Liver (tissue), 9 donors: ENCODE measurements around the gene ABCC1. TPM values are rescaled to one million over a fixed set of nuclear protein-coding genes. Genes with fewer than 3 reads are reported as not detected.

ENCODE experiments used
- DNase-seq: peaks from one replicate; pipeline ENCODE4 v3.0.0-alpha.2; 2017; ENCODE audit warnings: low spot score
- H3K27ac ChIP-seq, 2 donors: one replicate each; pipeline ENCODE4 v1.7.0; 2013; ENCODE audit warnings: inconsistent platforms in 2 of 2, low read length in 2 of 2, control low read depth in 1 of 2, low read depth in 1 of 2, mild to moderate bottlenecking in 1 of 2
- H3K27me3 ChIP-seq, 4 donors: one replicate each; pipeline versions ENCODE4 v1.6.1 to v1.7.0; 2013; ENCODE audit warnings: low read length in 3 of 4, inconsistent platforms in 1 of 4, mild to moderate bottlenecking in 1 of 4, moderate library complexity in 1 of 4; ENCODE audit not compliant: control insufficient read depth in 4 of 4, insufficient read depth in 4 of 4
- H3K36me3 ChIP-seq, 4 donors: one replicate each; pipeline versions ENCODE4 v1.6.1 to v1.7.0; 2013; ENCODE audit warnings: low read length in 3 of 4, mild to moderate bottlenecking in 3 of 4, low read depth in 1 of 4, moderate library complexity in 1 of 4; ENCODE audit not compliant: control insufficient read depth in 4 of 4, insufficient read depth in 3 of 4
- H3K4me1 ChIP-seq, 4 donors: one replicate each; pipeline versions ENCODE4 v1.6.1 to v1.7.0; 2013; ENCODE audit warnings: low read length in 3 of 4, mild to moderate bottlenecking in 3 of 4, moderate library complexity in 1 of 4; ENCODE audit not compliant: control insufficient read depth in 4 of 4, insufficient read depth in 4 of 4
- H3K4me3 ChIP-seq, 3 donors: one replicate each; pipeline versions ENCODE4 v1.6.1 to v1.7.0; 2013; ENCODE audit warnings: low read length in 3 of 3, control low read depth in 1 of 3, low read depth in 1 of 3, mild to moderate bottlenecking in 1 of 3
- H3K9ac ChIP-seq, 2 donors: one replicate each; pipeline ENCODE4 v1.7.0; 2013; ENCODE audit warnings: low read length in 2 of 2, mild to moderate bottlenecking in 2 of 2, moderate library complexity in 2 of 2, control low read depth in 1 of 2, low read depth in 1 of 2
- H3K9me3 ChIP-seq, 4 donors: one replicate each; pipeline versions ENCODE4 v1.6.1 to v1.7.0; 2013; ENCODE audit warnings: low read length in 3 of 4; ENCODE audit not compliant: control insufficient read depth in 4 of 4
- EGR1 ChIP-seq, 2 donors: IDR thresholded peaks; 2 replicates each; pipeline ENCODE4 v1.6.1; 2016 to 2018; ENCODE audit warnings: antibody characterized with exemption in 2 of 2, low read depth in 2 of 2
- FOXA1 ChIP-seq: IDR thresholded peaks from 2 replicates; pipeline ENCODE4 v1.6.1; 2016; ENCODE audit warnings: antibody characterized with exemption
- FOXA2 ChIP-seq: IDR thresholded peaks from 2 replicates; pipeline ENCODE4 v1.6.1; 2016; ENCODE audit warnings: antibody characterized with exemption
- GABPA ChIP-seq, 2 donors: IDR thresholded peaks in 1 of 2; conservative IDR thresholded peaks in 1 of 2; 2 replicates each; pipeline ENCODE4 v1.6.1; 2016; ENCODE audit warnings: antibody characterized with exemption in 2 of 2, mild to moderate bottlenecking in 1 of 2, moderate library complexity in 1 of 2
- JUND ChIP-seq, 2 donors: IDR thresholded peaks; 2 replicates each; pipeline ENCODE4 v1.6.1; 2016; ENCODE audit warnings: antibody characterized with exemption in 2 of 2
- NR2F2 ChIP-seq: IDR thresholded peaks from 2 replicates; pipeline ENCODE4 v1.6.1; 2016; ENCODE audit warnings: antibody characterized with exemption
- RAD21 ChIP-seq, 2 donors: IDR thresholded peaks; 2 replicates each; pipeline ENCODE4 v1.6.1; 2016; ENCODE audit warnings: antibody characterized with exemption in 2 of 2, mild to moderate bottlenecking in 2 of 2
- RXRA ChIP-seq, 2 donors: IDR thresholded peaks; 2 replicates each; pipeline ENCODE4 v1.6.1; 2017 to 2018; ENCODE audit warnings: antibody characterized with exemption in 2 of 2, mild to moderate bottlenecking in 1 of 2
- SP1 ChIP-seq: IDR thresholded peaks from 2 replicates; pipeline ENCODE4 v1.6.1; 2018; ENCODE audit warnings: antibody characterized with exemption, mild to moderate bottlenecking
- TAF1 ChIP-seq: conservative IDR thresholded peaks from 2 replicates; pipeline ENCODE4 v1.6.1; 2016; ENCODE audit warnings: antibody characterized with exemption, mild to moderate bottlenecking
- YY1 ChIP-seq: IDR thresholded peaks from 2 replicates; pipeline ENCODE4 v1.6.1; 2016; ENCODE audit warnings: antibody characterized with exemption, mild to moderate bottlenecking
- ZBTB33 ChIP-seq: IDR thresholded peaks from 2 replicates; pipeline ENCODE4 v1.6.1; 2016; ENCODE audit warnings: antibody characterized with exemption
- WGBS: extraction: QIAGEN DNeasy Blood & Tissue Kit; methylation state at CpG from one replicate; pipeline ENCODE4 v1.1.7; 2013; 5-methylcytosine and 5-hydroxymethylcytosine counted together
- polyA plus RNA-seq, 2 donors: library from polyadenylated mRNA; stranded (reverse) in 1 of 2; unstranded in 1 of 2; fragments of 200-250 nt in 1 of 2; fragments of >200 nt in 1 of 2; fragmentation: Nextera tagmentation in 1 of 2; extraction: Ambion mirVana in 1 of 2; gene quantifications; one replicate each; pipeline versions ENCODE4 v1.2.1 to v1.2.3, GENCODE V29; 2013 to 2015
- total RNA-seq, 2 donors: library from RNA; depleted of rRNA; stranded (reverse); fragments of >200 nt; gene quantifications; one replicate each; pipeline ENCODE4 v1.2.3, GENCODE V29; 2014
- TF ChIP-seq, protein P1 (sequence below): IDR thresholded peaks from 2 replicates; pipeline ENCODE4 v1.6.1; 2016; ENCODE audit warnings: antibody characterized with exemption
- TF ChIP-seq, protein P2 (sequence below): IDR thresholded peaks from 2 replicates; pipeline ENCODE4 v1.6.1; 2016; ENCODE audit warnings: antibody characterized with exemption, mild to moderate bottlenecking
- TF ChIP-seq, protein P3 (sequence below): IDR thresholded peaks from 2 replicates; pipeline ENCODE4 v1.6.1; 2016; ENCODE audit warnings: antibody characterized with exemption
- TF ChIP-seq, protein P4 (sequence below): fragments of 150-350 bp; IDR thresholded peaks from 2 replicates; pipeline ENCODE4 v1.5.1; 2017; ENCODE audit warnings: improper control_type of control experiment, low read depth, low read length; ENCODE audit not compliant: missing input control
- donor health status: healthy.
- donor health status: healthy.
- donor health status: healthy.
- donor health status: healthy.
- donor health status: healthy.

ABCC1 gene
- total and polyA plus RNA-seq, 4 donors, result 0.85 to 7.7 (median 4.2) TPM

DNA sequence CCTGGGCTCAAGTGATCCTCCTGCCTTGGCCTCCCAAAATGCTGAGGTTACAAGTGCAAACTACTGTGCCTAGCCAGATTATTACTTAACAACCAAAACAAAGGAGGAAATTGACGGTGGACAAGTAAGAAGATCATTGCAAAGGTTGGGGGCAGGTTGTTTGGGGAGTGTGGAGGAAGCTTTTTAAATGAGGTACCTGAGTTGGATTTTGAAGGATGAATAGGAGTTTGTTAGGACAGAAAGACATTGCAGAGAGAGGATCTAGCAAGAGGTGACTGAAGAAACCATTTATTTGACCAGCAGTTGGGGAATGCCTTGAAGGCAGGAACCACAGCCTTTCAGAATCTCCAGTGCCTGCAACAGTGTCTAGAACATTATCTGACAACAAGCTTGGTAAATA, 51.3 kb downstream of the ABCC1 start:
- Histone ChIP-seq H3K9me3 (no peaks in the 10 kb centered on the region), H3K4me3 (no peak overlapping the region), H3K4me1 (no peaks in the 10 kb centered on the region), H3K9ac (no peak overlapping the region), H3K27me3 (peaks cover 0 to 3% (median 0%) of the 10 kb centered on the region in 4 donors), H3K27ac (no peak overlapping the region), H3K36me3 (no peaks in the 10 kb centered on the region)
- TF ChIP-seq, protein P1, sequence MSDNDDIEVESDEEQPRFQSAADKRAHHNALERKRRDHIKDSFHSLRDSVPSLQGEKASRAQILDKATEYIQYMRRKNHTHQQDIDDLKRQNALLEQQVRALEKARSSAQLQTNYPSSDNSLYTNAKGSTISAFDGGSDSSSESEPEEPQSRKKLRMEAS, result no peak
- TF ChIP-seq FOXA1 (no peak), SP1 (no peak), GABPA (IDR thresholded peaks at IDR 0.05 in 1 of 2, conservative IDR thresholded peaks at IDR 0.05 in 1 of 2) (no peak), RAD21 (IDR thresholded peaks at IDR 0.05) (no peak), RXRA (IDR thresholded peaks at IDR 0.05) (no peak), FOXA2 (no peak), ZBTB33 (no peak), NR2F2 (no peak), JUND (IDR thresholded peaks at IDR 0.05) (no peak), EGR1 (IDR thresholded peaks at IDR 0.05; ENCODE audit: low read depth in 2 of 2) (no peak), TAF1 (no peak), YY1 (no peak)
- TF ChIP-seq, protein P2, sequence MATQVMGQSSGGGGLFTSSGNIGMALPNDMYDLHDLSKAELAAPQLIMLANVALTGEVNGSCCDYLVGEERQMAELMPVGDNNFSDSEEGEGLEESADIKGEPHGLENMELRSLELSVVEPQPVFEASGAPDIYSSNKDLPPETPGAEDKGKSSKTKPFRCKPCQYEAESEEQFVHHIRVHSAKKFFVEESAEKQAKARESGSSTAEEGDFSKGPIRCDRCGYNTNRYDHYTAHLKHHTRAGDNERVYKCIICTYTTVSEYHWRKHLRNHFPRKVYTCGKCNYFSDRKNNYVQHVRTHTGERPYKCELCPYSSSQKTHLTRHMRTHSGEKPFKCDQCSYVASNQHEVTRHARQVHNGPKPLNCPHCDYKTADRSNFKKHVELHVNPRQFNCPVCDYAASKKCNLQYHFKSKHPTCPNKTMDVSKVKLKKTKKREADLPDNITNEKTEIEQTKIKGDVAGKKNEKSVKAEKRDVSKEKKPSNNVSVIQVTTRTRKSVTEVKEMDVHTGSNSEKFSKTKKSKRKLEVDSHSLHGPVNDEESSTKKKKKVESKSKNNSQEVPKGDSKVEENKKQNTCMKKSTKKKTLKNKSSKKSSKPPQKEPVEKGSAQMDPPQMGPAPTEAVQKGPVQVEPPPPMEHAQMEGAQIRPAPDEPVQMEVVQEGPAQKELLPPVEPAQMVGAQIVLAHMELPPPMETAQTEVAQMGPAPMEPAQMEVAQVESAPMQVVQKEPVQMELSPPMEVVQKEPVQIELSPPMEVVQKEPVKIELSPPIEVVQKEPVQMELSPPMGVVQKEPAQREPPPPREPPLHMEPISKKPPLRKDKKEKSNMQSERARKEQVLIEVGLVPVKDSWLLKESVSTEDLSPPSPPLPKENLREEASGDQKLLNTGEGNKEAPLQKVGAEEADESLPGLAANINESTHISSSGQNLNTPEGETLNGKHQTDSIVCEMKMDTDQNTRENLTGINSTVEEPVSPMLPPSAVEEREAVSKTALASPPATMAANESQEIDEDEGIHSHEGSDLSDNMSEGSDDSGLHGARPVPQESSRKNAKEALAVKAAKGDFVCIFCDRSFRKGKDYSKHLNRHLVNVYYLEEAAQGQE, result no peak
- TF ChIP-seq, protein P3, sequence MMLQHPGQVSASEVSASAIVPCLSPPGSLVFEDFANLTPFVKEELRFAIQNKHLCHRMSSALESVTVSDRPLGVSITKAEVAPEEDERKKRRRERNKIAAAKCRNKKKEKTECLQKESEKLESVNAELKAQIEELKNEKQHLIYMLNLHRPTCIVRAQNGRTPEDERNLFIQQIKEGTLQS, result no peak
- TF ChIP-seq, protein P4, sequence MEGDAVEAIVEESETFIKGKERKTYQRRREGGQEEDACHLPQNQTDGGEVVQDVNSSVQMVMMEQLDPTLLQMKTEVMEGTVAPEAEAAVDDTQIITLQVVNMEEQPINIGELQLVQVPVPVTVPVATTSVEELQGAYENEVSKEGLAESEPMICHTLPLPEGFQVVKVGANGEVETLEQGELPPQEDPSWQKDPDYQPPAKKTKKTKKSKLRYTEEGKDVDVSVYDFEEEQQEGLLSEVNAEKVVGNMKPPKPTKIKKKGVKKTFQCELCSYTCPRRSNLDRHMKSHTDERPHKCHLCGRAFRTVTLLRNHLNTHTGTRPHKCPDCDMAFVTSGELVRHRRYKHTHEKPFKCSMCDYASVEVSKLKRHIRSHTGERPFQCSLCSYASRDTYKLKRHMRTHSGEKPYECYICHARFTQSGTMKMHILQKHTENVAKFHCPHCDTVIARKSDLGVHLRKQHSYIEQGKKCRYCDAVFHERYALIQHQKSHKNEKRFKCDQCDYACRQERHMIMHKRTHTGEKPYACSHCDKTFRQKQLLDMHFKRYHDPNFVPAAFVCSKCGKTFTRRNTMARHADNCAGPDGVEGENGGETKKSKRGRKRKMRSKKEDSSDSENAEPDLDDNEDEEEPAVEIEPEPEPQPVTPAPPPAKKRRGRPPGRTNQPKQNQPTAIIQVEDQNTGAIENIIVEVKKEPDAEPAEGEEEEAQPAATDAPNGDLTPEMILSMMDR, result no peak
- WGBS, result 80% methylated on average over 1 of the region's 1 CpG
- no peak for DNase-seq
